Neural progenitor cell (in vitro differentiated cells): ENCODE data around the gene BMPR1B. TPM values are rescaled to one million over a fixed set of nuclear protein-coding genes. Genes with fewer than 3 reads are reported as not detected.

Source experiments
- DNase-seq: peaks from one replicate; pipeline ENCODE4 v3.0.0-alpha.2; 2016; ENCODE audit warnings: low spot score
- H2AFZ ChIP-seq: fragments of 200-600 bp; sonication (generic); replicated peaks from 2 replicates; pipeline ENCODE4 v1.6.1; 2016; ENCODE audit warnings: antibody characterized with exemption
- H3F3A ChIP-seq: fragments of 200-600 bp; sonication (generic); 2 replicates; pipeline ENCODE4 v1.6.1; 2016; ENCODE audit warnings: antibody characterized with exemption, low read depth
- H3K27ac ChIP-seq: fragments of 200-600 bp; sonication (generic); 2 replicates; pipeline ENCODE4 v1.5.1; 2016; ENCODE audit warnings: mild to moderate bottlenecking
- H3K27me3 ChIP-seq: fragments of 200-600 bp; sonication (generic); 2 replicates; pipeline ENCODE4 v1.6.1; 2016; ENCODE audit warnings: mild to moderate bottlenecking, moderate library complexity
- H3K36me3 ChIP-seq: fragments of 200-600 bp; sonication (generic); 2 replicates; pipeline ENCODE4 v1.5.1; 2016
- H3K4me1 ChIP-seq: fragments of 200-600 bp; sonication (generic); 2 replicates; pipeline ENCODE4 v1.6.1; 2016; ENCODE audit warnings: mixed run types
- H3K4me2 ChIP-seq: fragments of 200-600 bp; sonication (generic); 2 replicates; pipeline ENCODE4 v1.6.1; 2016
- H3K4me3 ChIP-seq: fragments of 200-600 bp; sonication (generic); 2 replicates; pipeline ENCODE4 v1.5.1; 2016
- H3K79me2 ChIP-seq: fragments of 200-600 bp; sonication (generic); 2 replicates; pipeline ENCODE4 v1.6.1; 2016; ENCODE audit warnings: low read depth
- H3K9ac ChIP-seq: fragments of 200-600 bp; sonication (generic); 2 replicates; pipeline ENCODE4 v1.6.1; 2016
- H3K9me3 ChIP-seq: fragments of 200-600 bp; sonication (generic); 2 replicates; pipeline ENCODE4 v1.5.1; 2016; ENCODE audit warnings: low read depth
- H4K20me1 ChIP-seq: fragments of 200-600 bp; sonication (generic); 2 replicates; pipeline ENCODE4 v1.6.1; 2016; ENCODE audit warnings: low read depth
- H3K27ac Mint-ChIP-seq: 3 replicates; pipeline ENCODE4 v1.8.0; 2021; ENCODE audit warnings: mixed read lengths
- H3K27me3 Mint-ChIP-seq: 2 replicates; pipeline ENCODE4 v1.8.0; 2022; ENCODE audit warnings: low read depth, mild to moderate bottlenecking, inconsistent platforms, moderate library complexity, mixed read lengths; ENCODE audit not compliant: insufficient read depth
- H3K36me3 Mint-ChIP-seq: 3 replicates; pipeline ENCODE4 v1.8.0; 2021; ENCODE audit warnings: mixed read lengths
- H3K4me1 Mint-ChIP-seq: 3 replicates; pipeline ENCODE4 v1.8.0; 2021; ENCODE audit warnings: mixed read lengths
- H3K4me3 Mint-ChIP-seq: 3 replicates; pipeline ENCODE4 v1.8.0; 2021; ENCODE audit warnings: mild to moderate bottlenecking, moderate library complexity, mixed read lengths
- H3K9me3 Mint-ChIP-seq: 3 replicates; pipeline ENCODE4 v1.8.0; 2020; ENCODE audit warnings: mixed read lengths
- CTCF ChIP-seq: fragments of 200-600 bp; sonication (generic); IDR thresholded peaks from 2 replicates; pipeline ENCODE4 v1.5.1; 2017; ENCODE audit warnings: antibody characterized with exemption, mild to moderate bottlenecking
- EZH2 ChIP-seq: fragments of 200-600 bp; sonication (generic); IDR thresholded peaks from 2 replicates; pipeline ENCODE4 v1.6.1; 2017; ENCODE audit warnings: antibody characterized with exemption, mild to moderate bottlenecking, moderate library complexity
- EZH2phosphoT487 ChIP-seq: fragments of 200-600 bp; sonication (generic); IDR thresholded peaks from 2 replicates; pipeline ENCODE4 v1.6.1; 2017; ENCODE audit warnings: antibody characterized with exemption
- total RNA-seq: library from RNA; depleted of rRNA; stranded (reverse); fragments of >200 nt; gene quantifications from 2 replicates; pipeline ENCODE4 v1.2.3, GENCODE V29; 2015; ENCODE audit warnings: low replicate concordance

The BMPR1B gene
- total RNA-seq, 1 donor from 2014 or later, result 2.7 TPM

- Mint-ChIP-seq H3K36me3 (peaks cover 2% of the 10 kb centered on the region), H3K4me1 (peaks cover 5% of the 10 kb centered on the region), H3K4me3 (no peak overlapping the region), H3K27me3 (peaks cover 4% of the 10 kb centered on the region), H3K9me3 (peaks cover 3% of the 10 kb centered on the region), H3K27ac (no peak overlapping the region)
- Histone ChIP-seq H3K9ac (no peak overlapping the region), H3K79me2 (no peaks in the 10 kb centered on the region), H3K27ac (no peak overlapping the region), H2AFZ (no peak overlapping the region), H4K20me1 (no peaks in the 10 kb centered on the region), H3K4me2 (no peak overlapping the region), H3K4me1 (peaks cover 22% of the 10 kb centered on the region), H3K4me3 (no peak overlapping the region), H3K27me3 (no peaks in the 10 kb centered on the region), H3F3A (peaks cover 4% of the 10 kb centered on the region), H3K9me3 (no peaks in the 10 kb centered on the region), H3K36me3 (peaks cover 2% of the 10 kb centered on the region)
- TF ChIP-seq EZH2 (no peak), EZH2phosphoT487 (no peak), CTCF (no peak)
- DNase-seq, result no peak
Measured at GRCh38 chr4:94728056-94728766, 29.5 kb upstream of the BMPR1B start.

- Histone ChIP-seq H3F3A (no peaks in the 10 kb centered on the region), H3K79me2 (no peaks in the 10 kb centered on the region), H3K9ac (no peak overlapping the region), H3K36me3 (peaks cover 2% of the 10 kb centered on the region), H3K27me3 (no peaks in the 10 kb centered on the region), H3K27ac (no peak overlapping the region), H4K20me1 (no peaks in the 10 kb centered on the region), H3K4me1 (peaks cover 1% of the 10 kb centered on the region), H2AFZ (peak overlapping the region; percentile 63), H3K4me2 (no peak overlapping the region), H3K4me3 (no peak overlapping the region), H3K9me3 (no peaks in the 10 kb centered on the region)
- Mint-ChIP-seq H3K4me3 (no peak overlapping the region), H3K36me3 (peaks cover 2% of the 10 kb centered on the region), H3K9me3 (peaks cover 3% of the 10 kb centered on the region), H3K27ac (no peak overlapping the region), H3K27me3 (peaks cover 4% of the 10 kb centered on the region), H3K4me1 (peaks cover 3% of the 10 kb centered on the region)
- DNase-seq, result no peak
- TF ChIP-seq CTCF, result no peak
- no peak for TF ChIP-seq EZH2phosphoT487
- no peak for TF ChIP-seq EZH2
Measured at GRCh38 chr4:94732358-94732698, 25.4 kb upstream of the BMPR1B start.

- no peak for DNase-seq
- H3K9me3 Mint-ChIP-seq, result no peaks in the 10 kb centered on the region
- H3K27ac Mint-ChIP-seq, result no peak overlapping the region
- H3K9ac ChIP-seq, result no peak overlapping the region
- H3K27ac ChIP-seq, result no peak overlapping the region
- no peaks in the 10 kb centered on the region for H3K36me3 ChIP-seq
- H3F3A ChIP-seq, result no peaks in the 10 kb centered on the region
- peaks cover 3% of the 10 kb centered on the region for H3K27me3 Mint-ChIP-seq
- no peaks in the 10 kb centered on the region for H3K36me3 Mint-ChIP-seq
- TF ChIP-seq EZH2phosphoT487 (no peak), CTCF (no peak), EZH2 (no peak)
- H3K4me1 Mint-ChIP-seq, result peaks cover 9% of the 10 kb centered on the region
- no peak overlapping the region for H3K4me2 ChIP-seq
- H3K4me3 ChIP-seq, result no peak overlapping the region
- H4K20me1 ChIP-seq, result no peaks in the 10 kb centered on the region
- H3K4me3 Mint-ChIP-seq, result no peak overlapping the region
- no peaks in the 10 kb centered on the region for H3K27me3 ChIP-seq
- H3K9me3 ChIP-seq, result no peaks in the 10 kb centered on the region
- H3K4me1 ChIP-seq, result no peaks in the 10 kb centered on the region
- no peaks in the 10 kb centered on the region for H3K79me2 ChIP-seq
- H2AFZ ChIP-seq, result no peak overlapping the region
Measured at GRCh38 chr4:94739741-94740140, 18.0 kb upstream of the BMPR1B start.
